Esophagus (tissue), 2 donors: ENCODE results near the gene ZNF764. TPM values are rescaled to one million over a fixed set of nuclear protein-coding genes. Genes with fewer than 3 reads are reported as not detected.
"Not testable (repeated sequence)": the region's sequence is repeated elsewhere in the genome, so short reads cannot be mapped to it uniquely, and the experiment has no call there.

Source experiments
- H3K27ac ChIP-seq, 2 donors: one replicate each; pipeline ENCODE4 v1.5.1; 2013; ENCODE audit warnings: low read depth in 2 of 2, mild to moderate bottlenecking in 2 of 2, inconsistent platforms in 1 of 2, low read length in 1 of 2, moderate library complexity in 1 of 2
- H3K27me3 ChIP-seq, 2 donors: one replicate each; pipeline ENCODE4 v1.6.1; 2013; ENCODE audit warnings: low read length in 2 of 2, control low read depth in 1 of 2, mild to moderate bottlenecking in 1 of 2; ENCODE audit not compliant: insufficient read depth in 2 of 2, control insufficient read depth in 1 of 2
- H3K36me3 ChIP-seq, 2 donors: one replicate each; pipeline ENCODE4 v1.6.1; 2013; ENCODE audit warnings: low read length in 1 of 2; ENCODE audit not compliant: control insufficient read depth in 2 of 2, insufficient read depth in 2 of 2
- H3K4me1 ChIP-seq, 2 donors: one replicate each; pipeline ENCODE4 v1.6.1; 2013; ENCODE audit warnings: low read length in 1 of 2; ENCODE audit not compliant: control insufficient read depth in 2 of 2, insufficient read depth in 2 of 2
- H3K4me3 ChIP-seq, 2 donors: one replicate each; pipeline ENCODE4 v1.5.1; 2013; ENCODE audit warnings: low read length in 2 of 2, mild to moderate bottlenecking in 2 of 2, low read depth in 1 of 2, moderate library complexity in 1 of 2
- H3K9me3 ChIP-seq, 2 donors: one replicate each; pipeline ENCODE4 v1.6.1; 2013; ENCODE audit warnings: mild to moderate bottlenecking in 2 of 2, low read depth in 1 of 2, low read length in 1 of 2, moderate library complexity in 1 of 2; ENCODE audit not compliant: control insufficient read depth in 2 of 2, insufficient read depth in 1 of 2
- WGBS, 2 donors: extraction: QIAGEN DNeasy Blood & Tissue Kit; methylation state at CpG; one replicate each; pipeline ENCODE4 v1.1.7; 2013; 5-methylcytosine and 5-hydroxymethylcytosine counted together
- polyA plus RNA-seq, 2 donors: library from polyadenylated mRNA; stranded (reverse); fragments of 200-250 nt; gene quantifications; one replicate each; pipeline ENCODE4 v1.2.3, GENCODE V29; 2013
- donor health status: healthy with polysubstance abuse.
- donor health status: Bipolar disorder and iron deficiency.

ZNF764 gene
- polyA plus RNA-seq, 2 donors: 2.7 to 3.1 TPM

DNA sequence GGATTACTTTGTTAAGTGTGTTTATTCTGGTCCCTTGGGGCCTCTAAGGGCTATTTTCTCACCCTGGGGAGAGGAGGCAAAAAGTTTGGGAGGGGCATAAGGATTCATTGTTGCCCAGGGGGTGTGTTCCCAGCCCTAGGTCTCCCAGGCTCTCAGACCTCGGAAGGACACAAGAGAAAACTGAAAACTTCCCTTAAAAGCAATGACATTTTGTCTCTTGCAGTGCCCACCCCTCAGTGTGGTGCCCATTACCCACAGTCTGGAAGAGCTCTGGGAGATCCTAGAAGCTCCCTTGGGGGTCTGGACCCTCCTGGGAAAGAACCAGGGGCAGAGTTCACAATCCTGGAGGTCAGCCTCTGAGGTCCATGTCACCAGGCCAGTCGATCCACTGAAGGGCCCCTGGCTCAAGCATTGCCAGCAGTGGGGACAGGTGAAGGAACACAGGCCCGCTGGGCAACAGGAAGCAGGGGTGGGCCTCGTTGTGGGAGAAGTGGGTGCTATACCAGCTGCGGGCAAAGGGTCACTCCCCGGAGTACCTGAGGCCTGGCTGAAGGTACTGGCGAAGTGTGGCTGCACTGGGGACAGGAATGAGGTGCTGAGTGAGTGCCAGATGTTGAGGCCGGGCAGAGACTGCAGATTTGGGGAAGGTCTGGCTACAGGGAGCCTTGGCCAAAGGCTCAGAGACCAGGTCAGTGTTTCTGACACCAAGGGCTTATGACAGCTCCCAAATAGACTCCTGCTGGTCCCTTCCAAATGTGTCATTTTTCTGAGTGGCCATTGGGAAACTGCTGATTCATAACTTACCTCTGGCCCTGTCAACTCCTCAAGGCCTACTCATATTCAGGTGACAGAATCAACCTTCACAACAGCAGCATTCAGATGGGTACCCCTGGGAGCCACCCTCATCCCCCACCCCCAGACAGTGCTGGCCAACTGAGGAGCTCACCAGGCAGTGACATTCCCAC, 18.9 kb downstream of the ZNF764 start:
- Histone ChIP-seq H3K36me3 (no peaks in the 10 kb centered on the region), H3K27ac (no peak overlapping the region), H3K4me1 (no peaks in the 10 kb centered on the region), H3K27me3 (no peaks in the 10 kb centered on the region), H3K9me3 (no peaks in the 10 kb centered on the region), H3K4me3 (no peak overlapping the region)
- whole genome bisulfite sequencing, 2 donors: 75 to 87% methylated on average over 8 of the region's 8 CpGs

DNA sequence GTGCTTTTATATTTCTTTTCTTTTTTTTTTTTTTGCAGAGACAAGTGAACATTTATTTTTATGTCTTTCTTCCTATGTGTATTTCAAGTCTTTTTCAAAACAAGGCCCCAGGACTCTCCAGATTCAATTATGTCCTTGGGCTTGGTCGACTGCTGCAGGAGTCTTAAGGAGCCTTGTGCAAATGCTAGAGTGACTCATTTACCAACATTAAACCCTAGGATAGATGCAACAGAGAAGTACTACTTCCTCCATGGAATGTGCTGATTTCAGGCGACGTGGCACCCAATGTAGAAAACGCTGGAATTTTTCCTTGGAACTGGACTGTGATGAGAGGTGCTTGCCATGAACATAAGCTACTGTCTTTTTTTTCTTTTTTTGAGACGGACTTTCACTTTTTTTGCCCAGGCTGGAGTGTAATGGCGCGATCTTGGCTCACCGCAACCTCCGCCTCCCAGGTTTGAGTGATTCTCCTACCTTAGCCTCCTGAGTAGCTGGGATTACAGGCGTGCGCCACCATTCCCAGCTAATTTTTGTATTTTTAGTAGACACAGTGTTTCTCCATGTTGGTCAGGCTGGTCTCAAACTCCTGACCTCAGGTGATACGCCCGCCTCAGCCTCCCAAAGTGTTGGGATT, 21.7 kb downstream of the ZNF764 start:
- not testable (repeated sequence) for H3K9me3 ChIP-seq, H3K27me3 ChIP-seq, H3K4me1 ChIP-seq, H3K27ac ChIP-seq, H3K4me3 ChIP-seq, H3K36me3 ChIP-seq
- WGBS, 2 donors: 90 to 93% methylated on average over 13 of the region's 13 CpGs

DNA sequence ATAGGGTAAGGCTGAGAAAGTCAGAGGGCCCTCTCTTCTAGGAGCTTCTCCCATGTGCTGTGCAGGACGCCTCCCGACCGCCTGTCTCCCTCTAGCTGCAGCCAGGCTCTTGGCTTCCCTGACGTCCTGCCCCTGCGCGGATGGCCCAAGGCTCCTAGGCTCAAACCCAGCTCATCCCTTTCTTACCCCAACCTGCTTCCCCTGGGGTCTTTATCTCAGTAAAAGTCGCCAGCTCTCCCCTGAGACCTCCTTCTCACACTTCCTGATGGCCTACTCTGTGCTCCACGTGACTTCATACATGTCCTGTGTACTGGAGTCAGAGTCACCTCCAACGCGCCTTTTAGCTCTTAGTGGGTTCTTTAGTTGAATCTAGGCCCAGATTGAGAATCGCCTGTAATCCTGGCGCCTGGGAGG, 22.4 kb downstream of the ZNF764 start:
- Histone ChIP-seq H3K4me1 (peaks cover 5% of the 10 kb centered on the region in 2 donors), H3K36me3 (peaks cover 5 to 11% of the 10 kb centered on the region in 2 donors), H3K4me3 (peak overlapping the region; percentile 66 to 71), H3K27me3 (no peaks in the 10 kb centered on the region), H3K27ac (peak overlapping the region; percentile 87 to 90), H3K9me3 (no peaks in the 10 kb centered on the region)
- 23 to 25% methylated on average over 12 of the region's 12 CpGs for whole genome bisulfite sequencing, 2 donors

DNA sequence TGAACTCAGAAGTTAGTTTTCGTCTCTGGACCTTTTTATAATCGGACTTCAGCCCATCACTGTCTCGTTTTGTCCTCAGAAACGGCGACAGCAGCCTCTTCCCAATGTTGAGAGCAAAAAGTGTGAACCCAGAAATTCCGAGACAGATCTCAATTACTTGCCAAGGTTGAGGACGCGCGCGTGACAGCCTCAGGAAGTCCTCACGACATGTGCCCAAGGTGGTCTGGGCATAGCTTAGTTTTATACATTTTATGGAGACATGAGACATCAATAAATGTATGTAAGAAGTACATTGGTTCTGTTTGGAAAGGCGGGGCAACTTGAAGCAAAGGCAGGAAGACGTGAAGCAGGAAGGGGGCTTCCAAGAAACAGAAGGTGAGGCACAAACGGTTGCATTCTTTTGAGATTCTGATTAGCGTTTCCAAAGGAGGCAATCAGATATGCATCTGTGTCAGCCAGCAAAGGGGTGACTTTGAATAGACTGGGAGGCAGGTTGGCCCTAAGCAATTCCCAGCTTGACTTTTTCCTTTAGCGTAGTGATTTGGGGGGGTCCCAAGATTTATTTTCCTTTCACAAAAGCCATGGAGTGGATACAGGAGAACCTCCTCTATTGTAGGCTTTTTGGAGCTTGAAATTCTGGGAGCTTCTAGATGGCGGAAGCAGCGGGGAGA, 22.9 kb downstream of the ZNF764 start:
- peaks cover 5% of the 10 kb centered on the region in 2 donors for H3K4me1 ChIP-seq
- H3K27me3 ChIP-seq: no peaks in the 10 kb centered on the region
- H3K36me3 ChIP-seq: peaks cover 9 to 13% of the 10 kb centered on the region in 2 donors
- H3K9me3 ChIP-seq: no peaks in the 10 kb centered on the region
- H3K27ac ChIP-seq: peak overlapping the region; percentile 87 to 90
- 3 to 4% methylated on average over 18 of the region's 18 CpGs for WGBS, 2 donors
- H3K4me3 ChIP-seq: peak overlapping the region; percentile 66 to 71

GRCh38 chr16:30534368-30535105, 23.6 kb downstream of the ZNF764 start, which contains the start of gene ZNF747:
ZNF747 (minus strand) TSS chr16:30534858; CDS start chr16:30534679, 179 bp downstream.
- peaks cover 9 to 13% of the 10 kb centered on the region in 2 donors for H3K36me3 ChIP-seq
- peaks cover 5% of the 10 kb centered on the region in 2 donors for H3K4me1 ChIP-seq
- H3K27ac ChIP-seq: peak within 1 kb of the TSS; percentile 87 to 90
- no peaks in the 10 kb centered on the region for H3K27me3 ChIP-seq
- peak within 1 kb of the TSS; percentile 66 to 71 for H3K4me3 ChIP-seq
- 0% methylated on average over 65 to 70 of the region's 70 CpGs for WGBS, 2 donors
- no peaks in the 10 kb centered on the region for H3K9me3 ChIP-seq

- H3K36me3 ChIP-seq: peaks cover 9 to 13% of the 10 kb centered on the region in 2 donors
- H3K27ac ChIP-seq: peak overlapping the region; percentile 87 to 90
- H3K4me1 ChIP-seq: peaks cover 9% of the 10 kb centered on the region in 2 donors
- H3K9me3 ChIP-seq: no peaks in the 10 kb centered on the region
- WGBS, 2 donors: 12% methylated on average over 29 of the region's 29 CpGs
- H3K4me3 ChIP-seq: peak overlapping the region; percentile 66 to 71
- no peaks in the 10 kb centered on the region for H3K27me3 ChIP-seq
These were observed 24.3 kb downstream of the ZNF764 start for GRCh38 chr16:30533748-30534367.

DNA sequence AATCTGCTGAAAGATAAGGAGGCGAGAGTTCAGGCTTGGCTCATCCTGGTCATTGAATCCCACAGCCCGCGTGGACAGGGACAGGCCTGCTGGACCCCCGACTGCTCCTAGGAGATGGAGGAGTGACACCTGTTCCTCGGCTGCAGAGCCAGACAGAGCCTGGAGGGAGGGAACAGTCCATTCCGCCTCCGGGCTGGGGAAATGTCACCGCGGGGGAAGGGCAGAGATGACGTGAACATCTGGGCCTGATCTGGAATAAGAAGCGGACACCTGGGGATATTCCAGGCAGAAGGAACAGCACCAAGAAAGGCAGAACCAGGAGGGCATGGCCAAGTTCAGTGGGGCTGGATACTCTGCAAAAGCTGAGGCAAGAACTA, 25.0 kb downstream of the ZNF764 start:
- H3K4me1 ChIP-seq: peaks cover 9 to 12% of the 10 kb centered on the region in 2 donors
- no peaks in the 10 kb centered on the region for H3K9me3 ChIP-seq
- H3K27ac ChIP-seq: no peak overlapping the region
- H3K36me3 ChIP-seq: peaks cover 9 to 13% of the 10 kb centered on the region in 2 donors
- H3K4me3 ChIP-seq: no peak overlapping the region
- no peaks in the 10 kb centered on the region for H3K27me3 ChIP-seq
- 68 to 72% methylated on average over 11 of the region's 11 CpGs for WGBS, 2 donors

DNA sequence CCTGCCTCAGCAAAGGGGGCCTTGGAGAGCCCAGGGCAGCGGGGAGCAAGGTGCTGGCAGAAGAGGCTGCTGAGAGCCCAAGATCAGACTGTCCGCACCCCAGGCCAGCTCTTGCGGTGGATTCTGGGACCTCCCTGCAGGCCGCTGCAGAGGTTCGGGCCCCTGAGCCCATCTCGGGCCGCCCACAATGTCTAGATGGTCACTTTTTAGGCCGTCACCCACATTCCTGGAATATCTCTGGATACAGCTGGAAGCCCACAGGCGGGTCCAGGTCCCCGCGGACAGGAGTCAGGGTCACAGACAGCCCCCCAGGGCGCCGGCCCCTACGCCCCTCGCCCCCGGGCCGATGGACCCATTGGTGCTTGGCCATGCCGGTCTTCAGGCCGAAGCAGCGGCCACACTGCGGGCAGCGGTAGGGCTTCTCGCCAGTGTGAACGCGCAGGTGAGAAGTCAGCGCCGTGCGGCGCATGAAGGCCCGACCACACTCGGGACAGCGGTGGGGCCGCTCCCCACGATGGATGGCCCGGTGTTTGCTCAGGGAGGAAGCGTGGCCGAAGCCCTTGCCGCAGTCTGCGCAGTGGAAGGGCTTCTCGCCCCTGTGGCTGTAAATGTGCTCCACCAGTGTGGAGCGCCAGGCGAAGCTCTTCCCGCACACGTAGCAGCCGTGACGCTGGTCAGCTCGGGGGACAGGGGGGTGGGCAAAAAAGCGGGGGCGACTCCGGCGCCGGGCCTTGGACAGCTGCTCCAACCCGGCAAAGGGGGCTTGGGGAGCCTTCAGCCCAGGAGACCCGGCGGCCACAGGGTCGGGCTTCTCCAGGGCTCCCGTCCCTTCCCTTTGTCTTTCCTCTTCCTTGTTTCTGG, 25.7 kb downstream of the ZNF764 start:
- Histone ChIP-seq H3K4me3 (no peak overlapping the region), H3K4me1 (peaks cover 9 to 12% of the 10 kb centered on the region in 2 donors), H3K27ac (no peak overlapping the region), H3K9me3 (no peaks in the 10 kb centered on the region), H3K27me3 (no peaks in the 10 kb centered on the region), H3K36me3 (peaks cover 9 to 13% of the 10 kb centered on the region in 2 donors)
- WGBS, 2 donors: 93 to 95% methylated on average over 56 to 57 of the region's 57 CpGs
